Measurements from ENCODE around the gene CTNNBIP1. TPM values are rescaled to one million over a fixed set of nuclear protein-coding genes. Genes with fewer than 3 reads are reported as not detected.

Gene CTNNBIP1
- total and polyA plus RNA-seq, 12 donors = 26.5 to 69.4 (median 37.3) TPM

DNA sequence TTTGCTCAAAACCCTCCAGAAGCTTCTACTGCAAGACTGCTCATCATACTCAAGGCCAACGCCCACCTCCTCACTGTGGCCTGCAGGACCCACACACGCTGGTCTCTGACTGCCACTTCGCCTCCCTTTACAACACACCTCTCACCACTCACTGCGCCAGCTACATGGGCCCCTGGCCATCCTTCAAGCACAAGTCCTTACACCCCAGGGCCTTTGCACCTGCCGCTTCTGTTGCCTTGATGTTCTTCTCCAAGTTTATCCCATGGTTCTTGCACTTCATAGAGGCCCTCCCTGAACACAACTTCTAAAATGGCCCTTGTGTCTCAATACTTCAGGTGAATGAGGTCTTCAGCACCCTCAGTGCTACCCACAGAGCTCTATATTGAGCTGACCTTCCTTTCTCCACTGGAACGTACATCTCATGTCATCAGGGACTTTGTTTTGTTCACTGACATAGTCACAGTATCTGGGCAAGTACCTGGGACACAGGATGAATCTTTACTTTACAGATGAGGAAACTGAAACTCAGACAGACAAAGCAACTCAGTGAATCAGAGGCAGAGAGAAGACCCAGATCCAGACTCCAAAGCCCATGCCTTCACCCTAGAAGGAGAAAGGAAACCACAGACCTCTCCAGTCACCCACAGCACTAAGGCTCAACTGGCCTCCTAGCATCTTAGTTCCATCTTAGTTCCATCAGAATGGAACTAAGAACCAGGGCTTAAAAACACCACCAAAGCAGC lies 51.6 kb downstream of the CTNNBIP1 start:
- no peaks in the 10 kb centered on the region for H3K27me3 ChIP-seq
- peak overlapping the region in 1 of 10 donors; percentile 31 for H3K27ac ChIP-seq
- DNase-seq (no peak), ATAC-seq (no peak)
- intact Hi-C loops (cut with DNase I) = loop anchor here in 1 of 10 donors (10.0 kb wide), 1 partner anchor 154 kb away; no protein-coding TSS in a partner anchor
- 96% methylated on average over 6 of the region's 6 CpGs for WGBS, 2 donors
- TF ChIP-seq CTCF (IDR thresholded peaks at IDR 0.05) = no peak
- H3K4me3 ChIP-seq = no peak overlapping the region
- peaks cover 0 to 69% (median 2%) of the 10 kb centered on the region in 9 donors for H3K36me3 ChIP-seq
- peaks cover 0 to 11% (median 0%) of the 10 kb centered on the region in 11 donors for H3K9me3 ChIP-seq
- H3K4me1 ChIP-seq = peaks cover 0 to 20% (median 7%) of the 10 kb centered on the region in 9 donors

DNA sequence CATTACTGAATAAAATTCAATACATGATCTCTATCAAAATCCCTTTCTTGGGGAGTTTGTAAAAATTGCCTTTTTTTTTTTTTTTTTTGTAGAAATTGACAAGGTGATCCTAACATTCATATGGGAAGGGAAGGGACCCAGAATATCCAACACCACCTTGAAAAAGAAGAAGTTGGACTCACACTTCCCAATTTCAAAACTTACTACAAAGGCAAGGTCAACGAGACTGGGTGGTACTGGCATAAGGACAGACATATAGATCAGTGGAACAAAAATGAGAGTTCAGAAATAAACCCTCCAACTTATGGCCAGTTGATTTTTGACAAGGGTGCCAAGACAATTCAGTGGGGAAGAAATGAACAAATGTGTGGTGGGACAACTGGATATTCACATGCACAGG lies 54.9 kb downstream of the CTNNBIP1 start:
- WGBS, 2 donors = 83 to 91% methylated on average over 1 of the region's 1 CpG
- H3K27ac ChIP-seq = no peak overlapping the region
- ATAC-seq (no peak), DNase-seq (no peak)
- no peak overlapping the region for H3K4me3 ChIP-seq
- H3K4me1 ChIP-seq = peaks cover 0 to 27% (median 7%) of the 10 kb centered on the region in 9 donors
- intact Hi-C loops (cut with DNase I) = loop anchor here in 1 of 10 donors (10.0 kb wide), 1 partner anchor 150 kb away; no protein-coding TSS in a partner anchor
- peaks cover 0 to 11% (median 0%) of the 10 kb centered on the region in 11 donors for H3K9me3 ChIP-seq
- H3K27me3 ChIP-seq = no peaks in the 10 kb centered on the region
- peaks cover 0 to 77% (median 4%) of the 10 kb centered on the region in 9 donors for H3K36me3 ChIP-seq
- TF ChIP-seq CTCF (IDR thresholded peaks at IDR 0.05) = no peak

DNA sequence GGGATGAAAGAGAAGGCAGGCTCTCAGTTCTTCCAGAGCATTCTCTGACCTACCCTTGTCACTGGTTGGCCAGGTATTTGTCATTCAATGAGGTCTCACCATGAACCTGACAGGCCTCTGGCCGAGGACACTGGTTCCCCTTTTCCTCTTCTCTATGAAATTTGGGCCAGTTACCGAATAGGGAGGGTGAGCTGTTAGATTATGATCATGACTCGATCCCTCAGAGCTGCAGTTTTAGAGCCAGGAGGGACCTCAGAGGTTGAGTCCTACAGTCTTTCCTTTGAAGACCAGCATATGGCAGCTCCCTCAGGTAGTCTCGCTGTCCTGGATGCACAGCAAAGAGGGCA lies 56.8 kb downstream of the CTNNBIP1 start:
- Histone ChIP-seq H3K9me3 (peaks cover 0 to 11% (median 0%) of the 10 kb centered on the region in 11 donors), H3K27me3 (no peaks in the 10 kb centered on the region), H3K27ac (no peak overlapping the region), H3K4me3 (no peak overlapping the region), H3K4me1 (peaks cover 0 to 16% (median 4%) of the 10 kb centered on the region in 9 donors), H3K36me3 (peaks cover 0 to 79% (median 7%) of the 10 kb centered on the region in 9 donors)
- TF ChIP-seq CTCF (IDR thresholded peaks at IDR 0.05) = no peak
- intact Hi-C loops (cut with DNase I) = loop anchor here in 1 of 10 donors (10.0 kb wide), 1 partner anchor 148 kb away; no protein-coding TSS in a partner anchor
- no peak for ATAC-seq
- no peak for DNase-seq
- WGBS, 2 donors = 89 to 98% methylated on average over 4 of the region's 4 CpGs

DNA sequence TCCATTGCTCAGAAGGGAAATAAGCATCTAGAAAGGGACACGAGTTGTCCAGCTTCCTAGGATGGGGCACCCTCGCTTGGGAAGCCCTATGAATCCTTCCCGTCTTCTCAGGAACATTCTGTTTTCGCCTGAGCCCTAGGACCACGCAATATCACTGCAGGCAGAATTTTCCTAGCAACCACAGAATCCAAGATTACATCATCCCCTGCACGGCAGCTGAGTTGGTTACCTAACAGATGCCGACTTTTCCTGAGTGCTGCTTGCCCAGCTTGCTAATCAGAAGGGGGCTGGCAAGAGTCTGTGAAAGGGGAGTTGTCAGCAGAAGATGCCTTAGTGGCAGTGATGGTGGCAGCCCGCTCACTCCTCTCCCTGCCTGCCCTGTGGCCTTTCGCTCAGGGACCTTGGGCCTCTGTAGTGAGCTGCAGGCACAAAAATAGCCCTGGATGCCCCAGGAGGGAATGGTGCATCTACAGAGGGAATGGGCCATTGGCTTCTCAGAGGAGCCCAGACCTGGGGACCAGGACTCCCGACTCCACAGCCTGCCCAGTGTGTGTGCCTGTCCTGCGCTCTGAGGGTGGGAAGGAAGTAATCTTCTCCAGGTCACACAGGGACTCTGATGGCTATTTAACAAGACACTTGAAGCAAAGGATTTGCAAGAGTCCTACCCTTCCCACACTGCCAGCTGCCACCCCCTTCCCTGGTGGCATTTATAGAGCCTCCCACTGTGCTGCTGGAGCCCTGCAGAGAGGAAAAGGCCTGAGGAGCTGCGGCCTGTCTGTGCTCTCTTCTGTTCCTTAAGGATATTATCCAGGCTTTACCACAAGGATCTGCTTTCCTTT lies 57.4 kb downstream of the CTNNBIP1 start:
- DNase-seq = no peak
- no peaks in the 10 kb centered on the region for H3K27me3 ChIP-seq
- peaks cover 0 to 22% (median 9%) of the 10 kb centered on the region in 9 donors for H3K4me1 ChIP-seq
- intact Hi-C loops (cut with DNase I) = loop anchor here in 1 of 10 donors (10.0 kb wide), 1 partner anchor 148 kb away; no protein-coding TSS in a partner anchor
- TF ChIP-seq CTCF (IDR thresholded peaks at IDR 0.05) = no peak
- no peak overlapping the region for H3K27ac ChIP-seq
- H3K9me3 ChIP-seq = peaks cover 0 to 11% (median 0%) of the 10 kb centered on the region in 11 donors
- H3K36me3 ChIP-seq = peaks cover 0 to 73% (median 7%) of the 10 kb centered on the region in 9 donors
- H3K4me3 ChIP-seq = no peak overlapping the region
- 81% methylated on average over 12 of the region's 12 CpGs for WGBS, 2 donors
- peak in 4 of 8 donors; percentile 10 to 65 (median 58) for ATAC-seq
